NK-92 treated with Interleukin-12 subunit alpha and Interleukin-12 subunit beta, amount 100 ng/mL, for 24 hours (cell line): ENCODE measurements around the gene KY.

Source experiments
- DNase-seq: peaks from one replicate; lab custom pipeline; 2025; lab: John Stamatoyannopoulos, UW

Gene KY

GRCh38 chr3:134644731-134645514, 5.9 kb downstream of the KY start:
- DNase-seq = no peak

GRCh38 chr3:134643150-134643675, 7.6 kb downstream of the KY start:
- no peak for DNase-seq

GRCh38 chr3:134642445-134643149, 8.2 kb downstream of the KY start:
- no peak for DNase-seq

DNA sequence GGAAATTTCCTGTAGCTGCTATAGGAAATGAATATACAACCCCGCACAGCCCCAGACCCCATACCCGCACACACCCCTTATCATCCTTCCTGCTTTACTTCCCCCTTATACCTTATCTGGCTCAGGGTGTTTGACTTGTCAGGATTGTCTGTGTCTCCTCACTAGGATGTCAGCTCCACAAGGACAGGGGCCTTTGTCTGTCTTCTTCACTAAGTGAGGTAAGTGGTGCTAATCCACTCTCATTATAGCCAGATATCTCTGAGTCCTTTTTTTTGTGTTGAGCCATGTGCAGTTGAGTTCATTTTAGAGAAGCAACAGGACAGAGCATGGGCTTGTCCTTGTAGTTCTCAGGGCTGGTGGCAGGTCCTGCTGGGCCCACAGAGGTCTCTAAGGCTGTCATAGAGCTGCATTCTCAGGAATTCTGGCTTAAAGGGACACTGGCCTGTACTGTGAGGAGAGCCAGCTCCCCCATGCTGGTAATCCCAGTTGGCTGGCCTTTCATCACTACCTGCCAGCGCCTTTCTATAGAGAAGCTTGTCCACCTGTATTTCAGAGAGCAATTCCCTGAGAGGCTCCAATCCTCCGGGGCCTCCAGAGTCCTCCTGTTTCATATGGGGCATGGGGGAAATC, 9.0 kb downstream of the KY start:
- no peak for DNase-seq

DNA sequence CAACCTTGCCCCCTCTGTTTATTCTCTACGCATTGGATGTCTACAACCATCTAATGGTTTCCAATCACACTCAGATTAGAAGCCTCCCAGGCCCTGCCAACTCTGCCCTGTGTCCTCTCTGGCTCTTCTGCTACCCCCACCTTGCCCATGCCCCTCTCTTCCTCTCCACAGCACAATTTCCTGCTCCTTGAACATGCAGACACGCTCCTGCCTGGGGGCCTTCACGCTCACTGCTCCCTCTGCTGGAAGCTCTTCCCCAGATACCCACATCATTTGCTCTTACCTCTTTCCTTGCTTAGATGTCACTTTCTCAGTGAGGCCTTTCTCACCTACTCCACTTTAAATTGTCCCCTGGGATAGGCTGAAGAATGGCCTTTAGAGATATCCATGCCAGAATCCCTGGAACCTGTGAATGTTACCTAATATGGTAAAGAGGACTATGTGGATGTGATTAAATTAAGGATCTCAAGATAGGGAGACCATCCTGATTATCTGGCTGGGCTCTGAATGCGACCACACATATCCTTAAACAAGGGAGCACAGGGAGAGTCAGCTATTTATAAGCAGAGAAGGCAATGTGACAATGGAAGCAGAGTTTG, 9.9 kb downstream of the KY start:
- DNase-seq = no peak

DNA sequence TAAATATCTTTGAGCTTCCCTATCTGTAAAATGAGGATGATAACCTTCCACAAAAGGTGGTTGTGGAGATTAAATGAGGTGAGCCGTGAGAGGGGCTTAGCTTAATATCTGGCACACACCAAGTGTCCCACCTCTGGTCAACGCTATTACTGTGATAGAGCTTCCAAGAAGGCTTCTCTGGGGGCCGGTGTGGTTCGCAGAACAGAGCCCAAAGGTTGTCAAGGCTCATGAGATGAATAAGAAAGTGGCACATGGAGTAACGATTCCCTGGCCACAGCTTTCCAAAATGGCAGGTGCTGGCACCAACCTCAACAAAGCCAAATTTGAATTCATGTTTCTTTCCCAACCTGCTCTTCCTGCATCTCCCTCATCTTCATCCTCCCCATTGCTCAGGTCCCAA, 10.4 kb downstream of the KY start:
- DNase-seq = no peak

DNA sequence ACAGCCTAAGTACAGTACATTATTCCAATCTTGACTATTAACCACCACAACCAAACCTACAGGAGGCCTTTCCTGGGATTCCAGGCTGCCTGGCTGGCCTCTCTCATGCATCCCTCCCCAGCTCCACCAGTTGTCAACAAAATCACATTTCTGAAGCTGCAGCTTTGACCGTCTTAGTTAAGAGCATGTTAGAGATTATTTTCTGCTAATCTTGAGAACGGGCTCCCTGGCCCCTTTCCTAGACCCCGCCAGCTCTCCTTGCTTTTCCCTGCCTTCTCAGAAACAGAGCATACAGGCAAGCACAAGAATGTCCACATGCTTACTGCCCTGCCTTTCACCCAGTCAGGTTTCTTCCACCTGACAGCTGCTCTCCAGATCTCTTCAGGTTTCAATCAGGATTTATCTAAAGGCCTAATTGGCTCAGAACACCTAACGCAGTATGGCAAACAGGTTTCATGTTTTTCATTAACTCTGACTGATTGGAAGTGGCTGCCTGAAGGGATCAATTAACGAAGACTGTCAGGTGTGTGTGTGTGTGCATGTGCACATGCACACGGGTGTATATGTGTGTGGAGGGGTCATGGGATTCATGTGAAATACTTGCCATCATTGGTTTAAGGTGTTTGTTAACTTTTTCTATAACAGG, 12.3 kb downstream of the KY start:
- no peak for DNase-seq

DNA sequence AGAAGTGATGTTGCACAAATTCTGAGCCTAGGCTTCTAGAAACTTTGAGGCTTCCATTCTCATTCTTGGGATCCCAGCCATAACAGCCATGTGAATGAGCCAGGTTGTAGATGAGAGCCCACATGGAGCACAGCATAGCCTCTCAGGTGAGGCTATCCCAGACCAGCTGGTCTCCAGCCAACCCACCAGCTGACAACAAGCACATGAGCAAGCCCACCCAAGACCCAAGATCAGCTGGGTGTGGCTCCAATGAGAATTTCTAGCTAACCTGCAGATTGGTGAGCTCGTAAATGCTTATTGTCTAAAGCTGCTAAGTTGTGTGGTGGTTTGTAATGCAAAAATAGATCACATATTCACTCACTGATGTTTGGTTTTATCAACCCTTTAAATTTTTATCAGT, 14.4 kb downstream of the KY start:
- no peak for DNase-seq

DNA sequence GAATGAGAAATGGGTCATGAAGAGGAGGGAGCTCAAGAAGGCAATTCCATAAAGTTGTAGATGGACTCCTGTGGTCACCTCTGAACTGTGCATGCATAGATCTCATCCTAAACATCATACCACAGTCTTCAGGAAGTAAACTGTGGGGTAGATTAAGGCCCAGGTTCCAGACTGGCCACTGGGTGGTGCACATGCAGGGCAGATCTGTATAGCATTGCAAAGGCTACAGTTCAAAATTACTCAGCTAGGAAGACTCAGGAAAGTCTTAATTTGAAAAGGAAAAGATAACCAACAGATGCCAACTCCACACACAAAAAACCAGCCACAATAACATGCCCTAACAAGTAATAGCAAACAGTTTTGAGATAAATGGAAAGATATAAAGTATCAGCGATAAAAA, 20.3 kb downstream of the KY start:
- DNase-seq = peak; percentile 6

GRCh38 chr3:134628884-134629283, 21.9 kb downstream of the KY start:
- DNase-seq = no peak

DNA sequence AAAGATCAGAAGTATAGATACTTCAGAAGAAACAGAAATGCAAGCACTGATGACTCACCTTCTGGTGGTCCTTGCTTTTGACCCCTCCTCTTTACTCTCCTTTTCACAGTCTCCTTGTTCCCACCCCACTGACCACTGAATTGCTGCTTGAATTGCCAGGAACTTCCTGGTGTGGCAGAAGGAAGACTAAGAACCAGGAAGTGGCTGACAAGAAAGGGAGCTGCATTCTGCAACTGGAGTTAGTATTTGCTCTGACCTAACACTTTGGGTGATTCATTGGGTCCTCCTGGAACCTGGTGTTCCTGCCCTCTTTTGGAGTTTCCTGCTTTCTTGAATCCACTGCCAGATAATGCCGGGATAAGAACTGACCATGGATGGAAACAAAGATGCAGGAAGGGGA, 23.0 kb downstream of the KY start:
- no peak for DNase-seq

DNA sequence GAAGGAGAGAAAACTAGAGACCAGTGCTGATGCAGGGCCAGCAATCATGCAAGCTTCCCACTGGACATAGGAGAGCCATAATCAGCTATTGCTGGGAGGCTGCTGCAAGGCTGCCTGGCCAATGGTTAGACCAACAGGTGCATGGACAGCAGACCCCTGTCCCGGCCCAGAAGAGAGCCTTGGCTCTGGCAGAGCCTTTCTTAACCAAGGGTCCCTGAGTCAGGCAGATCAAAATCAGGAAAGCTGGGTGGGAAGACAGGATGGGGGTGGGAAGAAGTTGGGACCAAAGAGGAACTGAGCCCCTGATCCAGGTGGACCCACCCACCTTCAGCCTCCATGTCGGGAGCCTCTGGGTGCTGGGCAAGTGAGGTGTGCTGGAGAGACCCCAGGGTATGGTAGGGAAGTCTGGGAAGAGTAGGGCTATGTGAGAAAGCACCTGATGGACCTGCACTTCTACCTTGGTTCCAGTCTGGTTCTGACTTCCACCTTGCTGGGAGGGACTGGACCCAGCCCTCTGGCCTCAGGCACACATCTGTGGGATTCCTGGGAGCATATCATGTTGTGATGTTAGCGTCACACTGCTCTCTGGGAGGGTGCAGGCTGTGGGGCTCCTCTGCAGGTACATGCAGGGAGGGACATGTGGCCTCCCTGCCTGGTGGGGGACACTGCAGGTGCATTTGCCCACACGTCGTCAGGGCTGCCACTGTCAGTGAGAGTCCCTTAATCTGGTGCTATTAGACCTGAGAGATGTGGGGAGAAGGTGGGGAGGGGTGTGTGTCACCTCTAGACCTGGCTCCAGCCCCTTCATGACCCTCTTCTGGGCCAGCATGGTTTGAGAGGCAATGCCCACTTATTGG, 24.7 kb downstream of the KY start:
- DNase-seq = no peak

- DNase-seq = no peak
These were observed 25.4 kb downstream of the KY start for GRCh38 chr3:134625462-134625861.

DNA sequence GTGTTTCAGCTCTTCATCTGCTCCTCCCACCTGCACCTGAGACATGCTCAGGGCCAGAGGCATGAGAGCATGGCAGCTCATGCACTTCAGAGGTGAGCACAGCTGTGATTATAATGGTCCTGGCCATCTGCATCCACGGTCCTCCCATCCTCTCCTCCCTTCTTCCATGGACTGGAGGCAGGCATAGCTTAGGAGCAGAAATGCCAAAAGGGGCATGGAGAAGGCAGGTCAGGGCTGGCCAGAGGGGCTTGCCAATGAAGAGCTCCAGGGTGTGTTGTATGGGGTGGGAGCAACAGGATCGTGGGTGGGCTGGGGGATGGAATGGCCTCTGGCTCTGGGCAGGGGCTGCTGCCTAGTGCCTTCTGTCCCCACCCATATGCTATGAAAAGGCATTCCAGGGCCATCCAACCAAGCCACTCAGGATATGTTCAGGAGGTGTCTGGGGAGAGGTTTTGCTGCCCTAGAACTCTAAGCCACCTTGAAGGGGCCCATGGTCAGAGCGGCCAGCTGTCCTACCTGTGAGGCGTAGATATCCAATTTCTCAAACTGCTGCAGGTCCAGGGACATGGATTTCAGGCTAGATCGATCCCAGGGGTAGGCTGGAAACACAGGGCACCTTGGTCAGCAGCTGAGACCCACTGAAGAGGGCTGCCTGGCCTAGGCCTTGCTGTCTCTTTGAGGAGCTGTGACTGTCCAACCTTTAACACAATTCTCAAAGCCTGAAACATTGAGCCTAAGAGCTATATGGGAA, 26.1 kb downstream of the KY start:
- no peak for DNase-seq

- DNase-seq = no peak
These were observed 27.1 kb downstream of the KY start for GRCh38 chr3:134623615-134624245.

DNA sequence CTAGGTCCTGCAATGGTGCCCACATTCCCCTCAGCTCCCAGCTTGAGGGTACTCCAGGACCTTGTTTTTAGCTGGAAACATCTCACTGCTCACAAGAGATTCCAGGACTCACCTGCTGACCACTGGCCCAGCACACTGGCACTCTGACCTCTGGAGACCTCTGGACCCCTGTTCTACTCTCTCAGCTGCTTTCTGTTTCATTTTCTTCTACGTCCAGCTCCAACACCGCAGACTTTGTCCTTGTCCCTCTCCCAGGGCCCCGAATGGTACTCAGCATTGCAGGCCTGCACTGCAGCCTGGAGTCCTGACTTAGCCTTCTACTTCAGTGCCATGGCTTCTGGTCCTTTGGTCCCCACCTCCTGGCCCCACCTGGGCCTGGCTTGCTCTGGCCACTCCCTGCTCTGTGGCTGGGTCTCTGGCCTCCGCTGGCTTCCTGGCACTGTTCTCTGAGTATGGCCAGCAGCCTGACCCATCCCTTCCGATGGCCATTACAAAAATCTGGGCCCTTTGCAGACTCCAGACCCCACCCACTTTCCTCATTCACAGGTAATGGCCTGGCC, 27.9 kb downstream of the KY start:
- DNase-seq = no peak

DNA sequence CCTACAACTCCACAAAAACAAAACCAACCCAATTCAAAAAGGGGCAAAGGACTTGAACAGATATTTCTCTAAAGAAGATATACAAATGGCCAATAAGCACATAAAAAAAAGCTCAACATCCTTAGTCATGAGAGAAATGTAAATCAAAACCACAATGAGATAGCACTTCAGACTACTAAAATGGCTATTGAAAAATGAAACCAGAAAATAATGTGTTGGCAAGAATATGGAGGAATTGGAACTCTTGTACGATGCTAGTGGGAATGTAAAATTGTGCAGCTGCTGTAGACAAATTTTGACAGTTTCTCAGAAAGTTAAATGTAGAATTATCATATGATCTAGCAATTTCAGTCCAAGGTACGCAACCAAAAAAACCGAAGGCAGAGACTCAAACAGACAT, 29.0 kb downstream of the KY start:
- no peak for DNase-seq

- no peak for DNase-seq
These were observed 30.2 kb downstream of the KY start for GRCh38 chr3:134620476-134621115.

DNA sequence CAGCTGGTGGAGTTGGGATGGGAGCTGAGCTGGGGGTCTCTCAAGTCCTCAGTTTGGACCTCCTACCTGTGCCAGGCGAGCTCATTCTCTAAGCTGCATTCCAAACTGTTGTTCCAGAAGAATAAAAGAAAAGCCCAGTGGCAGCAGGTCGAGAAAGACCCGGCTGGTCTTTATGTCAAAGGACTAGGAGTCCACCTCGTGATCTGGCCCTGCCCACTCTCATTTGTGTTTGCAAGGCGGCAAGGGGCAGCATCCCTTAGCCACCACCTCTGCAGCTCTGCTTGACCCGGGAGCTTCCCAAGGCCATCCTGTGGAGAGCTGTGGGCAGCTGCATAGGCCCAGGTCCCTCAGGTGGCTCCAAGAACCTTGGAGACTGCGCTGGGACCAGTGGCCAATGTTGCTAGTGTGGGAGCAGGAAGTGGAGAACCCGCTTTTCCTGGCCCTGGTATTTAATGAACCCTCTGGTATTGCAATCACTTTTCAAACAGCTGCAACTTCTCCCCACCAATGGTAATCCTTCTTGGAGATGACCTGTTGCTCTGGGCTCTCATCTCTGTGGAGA, 30.9 kb downstream of the KY start:
- no peak for DNase-seq
